GM19351 (cell line): ENCODE data around the gene SAMD1.

Experiments
- ATAC-seq: cut with Tn5 transposase; IDR thresholded peaks from one replicate; pipeline ENCODE4 v1.9.1; 2021; ENCODE audit warnings: mild to moderate bottlenecking, moderate library complexity; ENCODE audit not compliant: unreplicated experiment

Gene SAMD1

GRCh38 chr19:14089662-14090508 lies 666 bp downstream of the SAMD1 start:
- peak; percentile 29 for ATAC-seq

- ATAC-seq = no peak
Observed at GRCh38 chr19:14089412-14089661, 1.2 kb downstream of the SAMD1 start.

- no peak for ATAC-seq
Observed at GRCh38 chr19:14088634-14089411, 1.7 kb downstream of the SAMD1 start.

- no peak for ATAC-seq
Observed at GRCh38 chr19:14086098-14086497, 4.5 kb downstream of the SAMD1 start.

GRCh38 chr19:14085309-14085995 lies 5.1 kb downstream of the SAMD1 start, which contains the start of gene C19orf67:
Gene C19orf67, minus strand, starts transcription at chr19:14085783. Its CDS starts 156 bp downstream, at chr19:14085627.
- ATAC-seq = no peak

- no peak for ATAC-seq
Observed at GRCh38 chr19:14082675-14082960, 7.9 kb downstream of the SAMD1 start.

- no peak for ATAC-seq
Observed at GRCh38 chr19:14081797-14082674, 8.5 kb downstream of the SAMD1 start.

GRCh38 chr19:14080887-14081796 lies 9.4 kb downstream of the SAMD1 start:
- ATAC-seq = peak; percentile 84

GRCh38 chr19:14078411-14078810 lies 12.1 kb downstream of the SAMD1 start:
- no peak for ATAC-seq

GRCh38 chr19:14073925-14074838 lies 16.4 kb downstream of the SAMD1 start:
- no peak for ATAC-seq

- ATAC-seq = peak; percentile 44
Observed at GRCh38 chr19:14073261-14073924, 17.2 kb downstream of the SAMD1 start.

GRCh38 chr19:14072535-14073260 lies 17.9 kb downstream of the SAMD1 start, which contains the start of gene MISP3:
Gene MISP3, plus strand, starts transcription at chr19:14072786. Its CDS starts 524 bp downstream, at chr19:14073310.
- no peak for ATAC-seq

GRCh38 chr19:14070268-14071050 lies 20.1 kb downstream of the SAMD1 start:
- no peak for ATAC-seq

- no peak for ATAC-seq
Observed at GRCh38 chr19:14066134-14066533, 24.4 kb downstream of the SAMD1 start.

GRCh38 chr19:14063105-14063504 lies 27.4 kb downstream of the SAMD1 start:
- ATAC-seq = no peak

GRCh38 chr19:14062558-14062855 lies 28.0 kb downstream of the SAMD1 start:
- ATAC-seq = no peak
